ENCODE measurements around the gene MLPH.

Gene MLPH

GRCh38 chr2:237500681-237501424, 13.8 kb downstream of the MLPH start:
- no peak for DNase-seq

- DNase-seq = no peak
Observed at GRCh38 chr2:237501892-237502513, 15.0 kb downstream of the MLPH start.

- DNase-seq = no peak
Observed at GRCh38 chr2:237503201-237503600, 16.1 kb downstream of the MLPH start.

- DNase-seq = no peak
Observed at GRCh38 chr2:237505188-237505939, 18.3 kb downstream of the MLPH start.

- no peak for DNase-seq
Observed at GRCh38 chr2:237507512-237507911, 20.5 kb downstream of the MLPH start.

- no peak for DNase-seq
Observed at GRCh38 chr2:237508361-237508760, 21.3 kb downstream of the MLPH start.

- no peak for DNase-seq
Observed at GRCh38 chr2:237509151-237509550, 22.1 kb downstream of the MLPH start.

GRCh38 chr2:237509905-237510304, 22.9 kb downstream of the MLPH start:
- no peak for DNase-seq

- DNase-seq = no peak
Observed at GRCh38 chr2:237510502-237511217, 23.6 kb downstream of the MLPH start.

- DNase-seq = no peak
Observed at GRCh38 chr2:237511433-237511832, 24.4 kb downstream of the MLPH start.

GRCh38 chr2:237511885-237512405, 24.9 kb downstream of the MLPH start:
- DNase-seq = no peak

GRCh38 chr2:237512774-237513466, 25.9 kb downstream of the MLPH start:
- peak; percentile 80 for DNase-seq

- no peak for DNase-seq
Observed at GRCh38 chr2:237513693-237514092, 26.6 kb downstream of the MLPH start.

- no peak for DNase-seq
Observed at GRCh38 chr2:237514474-237515130, 27.6 kb downstream of the MLPH start.

- no peak for DNase-seq
Observed at GRCh38 chr2:237515166-237515565, 28.1 kb downstream of the MLPH start.

GRCh38 chr2:237515621-237516275, 28.7 kb downstream of the MLPH start:
- DNase-seq = no peak

GRCh38 chr2:237517163-237517562, 30.1 kb downstream of the MLPH start:
- DNase-seq = no peak

- no peak for DNase-seq
Observed at GRCh38 chr2:237517990-237518389, 30.9 kb downstream of the MLPH start.

- no peak for DNase-seq
Observed at GRCh38 chr2:237519506-237520245, 32.6 kb downstream of the MLPH start.

- DNase-seq = no peak
Observed at GRCh38 chr2:237520290-237520689, 33.2 kb downstream of the MLPH start.

- no peak for DNase-seq
Observed at GRCh38 chr2:237524631-237525030, 37.6 kb downstream of the MLPH start.

Data from activated T-cell treated with anti-CD3 and anti-CD28 coated beads, Interleukin-2, amount 50 U/mL, for 1 hour (primary cell).